Measurements from ENCODE around the gene AGPAT1. TPM values are rescaled to one million over a fixed set of nuclear protein-coding genes. Genes with fewer than 3 reads are reported as not detected.

Gene AGPAT1
- total RNA-seq, 2 experiments from 2014 or later: 37.5 to 38.6 TPM

Small RNAs within 50 kb of the gene (microRNA-seq; reads per million reads assigned to microRNA genes)
- gene MIR6721: not detected
- not detected for gene MIR6833

Other genes with a start within 250 kb of the AGPAT1 start
- under 1 TPM; 0.61 to 0.80 TPM for gene C2, start 248.4 kb downstream of the AGPAT1 start, total RNA-seq
- under 1 TPM in 1 of 2 experiments, not detected in 1; 0.12 TPM for gene CFB, start 230.0 kb downstream of the AGPAT1 start, total RNA-seq
- gene NELFE, start 217.1 kb downstream of the AGPAT1 start, total RNA-seq: 10 to 100 TPM; 75.7 to 79.7 TPM
- gene SKIC2, start 216.9 kb downstream of the AGPAT1 start, total RNA-seq: 10 to 100 TPM; 88.2 to 93.2 TPM
- 10 to 100 TPM; 17.4 to 18.7 TPM for gene DXO, start 203.9 kb downstream of the AGPAT1 start, total RNA-seq
- gene C4A, start 194.0 kb downstream of the AGPAT1 start, total RNA-seq: 1 to 10 TPM; 2.3 to 3.4 TPM
- 1 to 10 TPM; 3.5 to 5.5 TPM for gene C4B, start 161.3 kb downstream of the AGPAT1 start, total RNA-seq
- under 1 TPM in 1 of 2 experiments, not detected in 1; 0.15 TPM for gene CYP21A2, start 137.7 kb downstream of the AGPAT1 start, total RNA-seq
- gene TNXB, start 66.7 kb downstream of the AGPAT1 start, total RNA-seq: 1 to 10 TPM; 3.1 to 5.5 TPM
- gene ATF6B, start 47.8 kb downstream of the AGPAT1 start, total RNA-seq: 100 to 1,000 TPM; 119 to 135 TPM
- gene FKBPL, start 45.8 kb downstream of the AGPAT1 start, total RNA-seq: 1 to 10 TPM; 7.4 to 7.9 TPM
- gene PRRT1, start 24.1 kb downstream of the AGPAT1 start, total RNA-seq: under 1 TPM; 0.23 to 0.28 TPM
- gene PPT2, start 21.9 kb downstream of the AGPAT1 start, total RNA-seq: 10 to 100 TPM; 13.9 to 21.9 TPM
- 10 to 100 TPM; 11.4 to 13.1 TPM for gene EGFL8, start 11.5 kb downstream of the AGPAT1 start, total RNA-seq
- 10 to 100 TPM; 41.0 to 51.9 TPM for gene RNF5, start 2.3 kb upstream of the AGPAT1 start, total RNA-seq
- gene AGER, start 8.2 kb upstream of the AGPAT1 start, total RNA-seq: 10 to 100 TPM; 20.7 to 22.0 TPM
- 10 to 100 TPM; 60.0 to 61.6 TPM for gene PBX2, start 14.1 kb upstream of the AGPAT1 start, total RNA-seq
- 100 to 1,000 TPM; 171 to 196 TPM for gene GPSM3, start 16.6 kb upstream of the AGPAT1 start, total RNA-seq
- gene NOTCH4, start 48.0 kb upstream of the AGPAT1 start, total RNA-seq: under 1 TPM; 0.61 to 0.88 TPM
- not detected for gene TSBP1, start 195.8 kb upstream of the AGPAT1 start, total RNA-seq
- not detected for gene BTNL2, start 231.1 kb upstream of the AGPAT1 start, total RNA-seq